IPS DF 6.9 (cell line): ENCODE results near the gene BMPER.

Experiments
- DNase-seq: peaks from one replicate; pipeline ENCODE4 v3.0.0-alpha.2; 2013; ENCODE audit warnings: low read depth, low spot score
- H3K27ac ChIP-seq: one replicate; pipeline ENCODE4 v1.5.1; 2013; ENCODE audit warnings: low read length, control low read depth
- H3K27me3 ChIP-seq: 2 replicates; pipeline ENCODE4 v1.6.1; 2013; ENCODE audit warnings: mild to moderate bottlenecking, low read length; ENCODE audit not compliant: control insufficient read depth, insufficient read depth
- H3K36me3 ChIP-seq: 2 replicates; pipeline ENCODE4 v1.6.1; 2013; ENCODE audit warnings: low read length; ENCODE audit not compliant: control insufficient read depth, insufficient read depth
- H3K4me1 ChIP-seq: 2 replicates; pipeline ENCODE4 v1.6.1; 2013; ENCODE audit warnings: low read length; ENCODE audit not compliant: control insufficient read depth, insufficient read depth
- H3K4me3 ChIP-seq: 2 replicates; pipeline ENCODE4 v1.5.1; 2013; ENCODE audit warnings: mild to moderate bottlenecking, low read length
- H3K9me3 ChIP-seq: 2 replicates; pipeline ENCODE4 v1.6.1; 2013; ENCODE audit warnings: low read length, inconsistent platforms; ENCODE audit not compliant: control insufficient read depth, insufficient read depth
- WGBS: extraction: QIAGEN DNeasy Blood & Tissue Kit; methylation state at CpG from one replicate; pipeline ENCODE4 v1.1.7; 2013; ENCODE audit warnings: mixed read lengths, missing lambda C conversion rate; ENCODE audit not compliant: insufficient read length, insufficient coverage; 5-methylcytosine and 5-hydroxymethylcytosine counted together

The BMPER gene

GRCh38 chr7:33986451-33986850 is 81.1 kb downstream of the BMPER start:
- H3K27ac ChIP-seq = no peak overlapping the region
- H3K4me1 ChIP-seq = no peaks in the 10 kb centered on the region
- no peaks in the 10 kb centered on the region for H3K36me3 ChIP-seq
- H3K27me3 ChIP-seq = no peaks in the 10 kb centered on the region
- no peaks in the 10 kb centered on the region for H3K9me3 ChIP-seq
- WGBS = no CpG with 5 or more reads among the region's 2 CpGs
- DNase-seq = no peak
- no peak overlapping the region for H3K4me3 ChIP-seq

- WGBS = no CpG with 5 or more reads among the region's 9 CpGs
- DNase-seq = no peak
Observed at GRCh38 chr7:33986951-33987947, 81.9 kb downstream of the BMPER start.

GRCh38 chr7:33996899-33997298 is 91.6 kb downstream of the BMPER start:
- H3K4me3 ChIP-seq = no peak overlapping the region
- no peaks in the 10 kb centered on the region for H3K27me3 ChIP-seq
- WGBS = no CpG with 5 or more reads among the region's 1 CpG
- no peaks in the 10 kb centered on the region for H3K9me3 ChIP-seq
- peaks cover 1% of the 10 kb centered on the region; the same call in 1 of the 2 replicates for H3K4me1 ChIP-seq
- DNase-seq = no peak
- no peak overlapping the region for H3K27ac ChIP-seq
- no peaks in the 10 kb centered on the region for H3K36me3 ChIP-seq

More at GRCh38 chr7:33986951-33987947, 81.9 kb downstream of the BMPER start:
- Histone ChIP-seq H3K27me3 (no peaks in the 10 kb centered on the region), H3K4me1 (no peaks in the 10 kb centered on the region), H3K4me3 (no peak overlapping the region), H3K9me3 (no peaks in the 10 kb centered on the region), H3K27ac (no peak overlapping the region), H3K36me3 (no peaks in the 10 kb centered on the region)

GRCh38 chr7:33998476-33998875 is 93.1 kb downstream of the BMPER start:
- Histone ChIP-seq H3K4me3 (no peak overlapping the region), H3K27ac (no peak overlapping the region), H3K36me3 (no peaks in the 10 kb centered on the region), H3K4me1 (peaks cover 1% of the 10 kb centered on the region; the same call in 1 of the 2 replicates), H3K9me3 (no peaks in the 10 kb centered on the region), H3K27me3 (no peaks in the 10 kb centered on the region)
- no CpG with 5 or more reads among the region's 6 CpGs for WGBS
- no peak for DNase-seq

GRCh38 chr7:34011017-34011695 is 105.8 kb downstream of the BMPER start:
- DNase-seq = no peak
- no peaks in the 10 kb centered on the region for H3K4me1 ChIP-seq
- H3K9me3 ChIP-seq = no peaks in the 10 kb centered on the region
- H3K4me3 ChIP-seq = no peak overlapping the region
- no peak overlapping the region for H3K27ac ChIP-seq
- no CpG with 5 or more reads among the region's 3 CpGs for WGBS
- no peaks in the 10 kb centered on the region for H3K36me3 ChIP-seq
- no peaks in the 10 kb centered on the region for H3K27me3 ChIP-seq

GRCh38 chr7:34011696-34012095 is 106.4 kb downstream of the BMPER start:
- H3K9me3 ChIP-seq = no peaks in the 10 kb centered on the region
- H3K36me3 ChIP-seq = no peaks in the 10 kb centered on the region
- no peak overlapping the region for H3K27ac ChIP-seq
- WGBS = no CpG with 5 or more reads among the region's 1 CpG
- H3K27me3 ChIP-seq = no peaks in the 10 kb centered on the region
- no peaks in the 10 kb centered on the region for H3K4me1 ChIP-seq
- DNase-seq = no peak
- no peak overlapping the region for H3K4me3 ChIP-seq

GRCh38 chr7:34013421-34013820 is 108.1 kb downstream of the BMPER start:
- H3K4me3 ChIP-seq = no peak overlapping the region
- no peaks in the 10 kb centered on the region for H3K4me1 ChIP-seq
- H3K27me3 ChIP-seq = no peaks in the 10 kb centered on the region
- H3K9me3 ChIP-seq = no peaks in the 10 kb centered on the region
- no peak overlapping the region for H3K27ac ChIP-seq
- WGBS = no CpG with 5 or more reads among the region's 1 CpG
- H3K36me3 ChIP-seq = no peaks in the 10 kb centered on the region
- DNase-seq = no peak

- Histone ChIP-seq H3K4me3 (no peak overlapping the region), H3K4me1 (no peaks in the 10 kb centered on the region), H3K9me3 (no peaks in the 10 kb centered on the region), H3K27me3 (no peaks in the 10 kb centered on the region), H3K36me3 (no peaks in the 10 kb centered on the region), H3K27ac (no peak overlapping the region)
- no peak for DNase-seq
- WGBS = no CpG with 5 or more reads among the region's 4 CpGs
Observed at GRCh38 chr7:34015651-34016050, 110.3 kb downstream of the BMPER start.

- Histone ChIP-seq H3K4me3 (no peak overlapping the region), H3K27ac (no peak overlapping the region), H3K36me3 (no peaks in the 10 kb centered on the region), H3K27me3 (no peaks in the 10 kb centered on the region), H3K9me3 (no peaks in the 10 kb centered on the region), H3K4me1 (no peaks in the 10 kb centered on the region)
- no peak for DNase-seq
- no CpG with 5 or more reads among the region's 3 CpGs for WGBS
Observed at GRCh38 chr7:34016876-34017275, 111.5 kb downstream of the BMPER start.

- no peaks in the 10 kb centered on the region for H3K36me3 ChIP-seq
- no peak overlapping the region for H3K27ac ChIP-seq
- no peaks in the 10 kb centered on the region for H3K9me3 ChIP-seq
- no peak for DNase-seq
- no peak overlapping the region for H3K4me3 ChIP-seq
- H3K27me3 ChIP-seq = no peaks in the 10 kb centered on the region
- no CpG with 5 or more reads among the region's 7 CpGs for WGBS
- H3K4me1 ChIP-seq = no peaks in the 10 kb centered on the region
Observed at GRCh38 chr7:34019301-34019790, 114.0 kb downstream of the BMPER start.
